ENCODE data around the gene ANKRD33B.
"Not testable (repeated sequence)": the region's sequence is repeated elsewhere in the genome, so short reads cannot be mapped to it uniquely, and the experiment has no call there.

Gene ANKRD33B

DNA sequence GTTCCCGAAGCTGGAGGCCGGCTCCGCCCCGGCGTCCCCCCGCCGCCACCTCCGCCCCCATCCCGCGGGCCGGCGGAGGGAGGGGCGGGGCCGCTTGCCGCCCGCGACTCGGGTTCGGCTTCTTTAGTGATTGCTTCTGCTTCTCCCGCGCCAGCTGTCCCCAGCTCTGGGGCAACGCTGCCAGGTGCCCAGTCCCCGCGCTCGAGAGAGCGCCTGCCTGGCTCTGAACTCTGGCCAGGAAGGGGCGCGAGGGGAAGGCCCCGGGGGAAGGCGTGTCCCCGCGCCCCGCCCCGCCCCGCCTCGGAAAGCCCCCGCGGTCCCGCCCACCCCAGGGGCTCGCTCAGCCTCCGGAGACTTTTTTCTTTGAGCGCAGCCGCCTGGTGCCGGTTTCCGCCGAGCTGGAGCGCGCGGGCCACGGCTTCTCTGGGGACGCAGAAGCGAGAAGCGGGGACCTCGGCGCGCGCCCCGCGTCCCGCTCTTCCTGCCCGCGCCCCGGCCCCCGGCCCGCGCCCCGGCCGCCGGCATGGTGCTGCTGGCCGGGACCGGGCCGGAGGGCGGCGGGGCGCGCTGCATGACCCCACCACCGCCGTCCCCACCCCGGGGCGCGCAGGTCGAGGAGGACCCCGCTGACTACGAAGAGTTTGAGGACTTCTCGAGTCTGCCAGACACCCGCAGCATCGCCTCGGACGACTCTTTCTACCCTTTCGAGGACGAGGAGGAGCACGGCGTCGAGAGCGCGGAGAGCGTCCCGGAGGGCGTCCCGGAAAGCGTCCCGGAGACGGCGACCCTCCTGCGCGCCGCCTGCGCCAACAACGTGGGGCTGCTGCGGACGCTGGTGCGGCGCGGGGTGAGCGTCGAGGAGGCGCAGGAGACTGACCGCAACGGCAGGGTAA is at the start of gene ANKRD33B:
Gene ANKRD33B (plus strand): TSS at position 126 of the 893 bp plus-strand sequence. CDS start 398 bp downstream, at position 524.
- Histone ChIP-seq H3K36me3 (ENCODE audit: insufficient read depth, low read length) (no peaks in the 10 kb centered on the region), H3K9me3 (ENCODE audit: control insufficient read depth, insufficient read depth, low read length) (no peaks in the 10 kb centered on the region), H3K9ac (ENCODE audit: low read depth, low read length) (peak within 1 kb of the TSS; percentile 72), H3K4me1 (ENCODE audit: insufficient read depth, low read length) (peaks cover 17% of the 10 kb centered on the region; the same call in 1 of the 2 replicates)

DNA sequence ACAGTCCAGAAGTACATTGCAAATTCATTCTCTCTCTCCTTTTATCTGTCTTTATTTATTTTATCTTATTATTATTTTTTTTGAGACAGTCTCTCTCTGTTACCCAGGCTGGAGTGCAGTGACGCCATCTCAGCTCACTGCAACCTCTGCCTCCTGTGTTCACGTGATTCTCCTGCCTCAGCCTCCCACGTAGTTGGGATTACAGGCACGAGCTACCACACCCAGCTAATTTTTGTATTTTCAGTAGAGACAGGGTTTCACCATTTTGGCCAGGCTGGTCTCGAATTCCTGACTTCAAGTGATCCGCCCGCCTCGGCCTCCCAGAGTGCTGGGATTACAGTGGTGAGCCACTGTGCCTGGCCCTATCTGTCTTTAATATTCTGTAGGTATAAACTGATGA is 49.3 kb upstream of the ANKRD33B start:
- not testable (repeated sequence) for H3K9ac ChIP-seq (ENCODE audit: low read depth, low read length); H3K9me3 ChIP-seq (ENCODE audit: control insufficient read depth, insufficient read depth, low read length); H3K36me3 ChIP-seq (ENCODE audit: insufficient read depth, low read length)
- peaks cover 11% of the 10 kb centered on the region for H3K4me1 ChIP-seq (ENCODE audit: insufficient read depth, low read length)

- H3K4me1 ChIP-seq (ENCODE audit: insufficient read depth, low read length), result peaks cover 11% of the 10 kb centered on the region
- H3K9ac ChIP-seq (ENCODE audit: low read depth, low read length), result no peak overlapping the region
- H3K9me3 ChIP-seq (ENCODE audit: control insufficient read depth, insufficient read depth, low read length), result no peaks in the 10 kb centered on the region
- H3K36me3 ChIP-seq (ENCODE audit: insufficient read depth, low read length), result no peaks in the 10 kb centered on the region
Measured at GRCh38 chr5:10515492-10515891, 48.4 kb upstream of the ANKRD33B start.

DNA sequence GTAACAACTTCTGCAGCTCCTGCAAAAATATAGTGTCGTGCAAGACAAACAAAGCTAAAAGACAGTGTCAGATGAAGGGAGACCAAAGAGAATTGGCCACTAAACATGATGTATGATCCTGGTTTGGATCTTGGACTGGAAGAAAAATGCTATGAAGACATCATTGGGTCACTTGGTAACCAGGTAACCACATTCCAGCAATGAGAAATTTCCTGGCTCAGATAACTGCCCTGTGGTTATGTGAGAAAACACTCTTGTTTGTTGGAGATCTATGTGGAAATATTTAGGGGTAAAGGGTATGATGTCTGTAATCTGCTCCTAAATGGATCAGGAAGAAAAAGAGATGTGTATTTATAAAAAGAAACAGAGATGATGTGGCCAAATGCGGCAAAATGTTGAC is 45.5 kb upstream of the ANKRD33B start:
- Histone ChIP-seq H3K4me1 (ENCODE audit: insufficient read depth, low read length) (peaks cover 11% of the 10 kb centered on the region), H3K36me3 (ENCODE audit: insufficient read depth, low read length) (no peaks in the 10 kb centered on the region), H3K9me3 (ENCODE audit: control insufficient read depth, insufficient read depth, low read length) (peaks cover 7% of the 10 kb centered on the region), H3K9ac (ENCODE audit: low read depth, low read length) (no peak overlapping the region)

- H3K36me3 ChIP-seq (ENCODE audit: insufficient read depth, low read length), result no peaks in the 10 kb centered on the region
- peaks cover 10% of the 10 kb centered on the region for H3K9me3 ChIP-seq (ENCODE audit: control insufficient read depth, insufficient read depth, low read length)
- peaks cover 4% of the 10 kb centered on the region; the same call in 1 of the 2 replicates for H3K4me1 ChIP-seq (ENCODE audit: insufficient read depth, low read length)
- H3K9ac ChIP-seq (ENCODE audit: low read depth, low read length), result no peak overlapping the region
Measured at GRCh38 chr5:10519729-10520128, 44.1 kb upstream of the ANKRD33B start.

DNA sequence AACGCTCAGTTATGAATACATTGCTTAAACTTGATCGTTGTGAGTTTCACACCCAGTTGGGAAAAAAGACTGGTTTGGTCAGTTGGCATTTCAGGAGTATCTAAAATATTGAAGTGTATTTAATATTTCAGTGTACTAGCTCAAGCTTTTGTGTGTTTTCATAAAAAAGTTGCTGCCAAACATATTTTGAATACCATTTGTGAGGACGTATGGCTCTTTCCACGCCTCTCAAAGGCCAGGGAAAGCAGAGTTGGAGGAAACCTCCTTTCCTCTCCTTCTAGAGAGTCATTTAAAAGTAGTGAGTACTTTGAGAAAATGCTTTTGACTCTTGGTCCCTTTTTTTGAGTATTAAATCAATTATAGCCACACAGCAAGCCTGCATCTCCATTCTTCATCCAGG is 43.2 kb upstream of the ANKRD33B start:
- Histone ChIP-seq H3K9ac (ENCODE audit: low read depth, low read length) (no peak overlapping the region), H3K9me3 (ENCODE audit: control insufficient read depth, insufficient read depth, low read length) (peaks cover 10% of the 10 kb centered on the region), H3K36me3 (ENCODE audit: insufficient read depth, low read length) (no peaks in the 10 kb centered on the region), H3K4me1 (ENCODE audit: insufficient read depth, low read length) (peaks cover 13% of the 10 kb centered on the region; the same call in 1 of the 2 replicates)

GRCh38 chr5:10521466-10522223 is 42.2 kb upstream of the ANKRD33B start:
- Histone ChIP-seq H3K36me3 (ENCODE audit: insufficient read depth, low read length) (no peaks in the 10 kb centered on the region), H3K4me1 (ENCODE audit: insufficient read depth, low read length) (peaks cover 13% of the 10 kb centered on the region; the same call in 1 of the 2 replicates), H3K9me3 (ENCODE audit: control insufficient read depth, insufficient read depth, low read length) (peaks cover 10% of the 10 kb centered on the region), H3K9ac (ENCODE audit: low read depth, low read length) (no peak overlapping the region)

DNA sequence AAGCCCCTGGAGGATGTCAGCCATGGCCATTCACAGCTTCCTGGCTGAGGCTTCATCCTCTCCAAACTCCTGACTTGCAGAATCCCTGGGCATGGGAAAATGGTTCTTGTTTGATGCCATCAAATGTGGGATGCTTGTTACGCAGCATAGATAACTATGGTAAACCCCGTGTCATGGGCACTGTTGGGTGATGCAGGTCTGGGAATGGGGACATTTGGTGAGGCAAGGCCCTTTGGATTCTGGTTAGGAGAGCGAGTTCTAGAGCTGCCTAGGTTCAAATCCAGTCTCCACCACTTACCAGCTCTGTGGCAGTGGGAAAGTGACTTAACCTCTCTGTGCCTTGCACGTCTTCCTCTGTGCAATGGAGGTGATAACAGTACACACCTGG is 41.7 kb upstream of the ANKRD33B start:
- Histone ChIP-seq H3K9me3 (ENCODE audit: control insufficient read depth, insufficient read depth, low read length) (peaks cover 10% of the 10 kb centered on the region), H3K36me3 (ENCODE audit: insufficient read depth, low read length) (no peaks in the 10 kb centered on the region), H3K9ac (ENCODE audit: low read depth, low read length) (no peak overlapping the region), H3K4me1 (ENCODE audit: insufficient read depth, low read length) (peaks cover 14% of the 10 kb centered on the region; the same call in 1 of the 2 replicates)

- no peak overlapping the region for H3K9ac ChIP-seq (ENCODE audit: low read depth, low read length)
Measured at GRCh38 chr5:10524376-10525123, 39.3 kb upstream of the ANKRD33B start.

GRCh38 chr5:10525124-10525495 is 38.8 kb upstream of the ANKRD33B start:
- H3K9me3 ChIP-seq (ENCODE audit: control insufficient read depth, insufficient read depth, low read length), result peaks cover 10% of the 10 kb centered on the region
- peaks cover 23% of the 10 kb centered on the region; the same call in 1 of the 2 replicates for H3K4me1 ChIP-seq (ENCODE audit: insufficient read depth, low read length)
- H3K9ac ChIP-seq (ENCODE audit: low read depth, low read length), result no peak overlapping the region
- H3K36me3 ChIP-seq (ENCODE audit: insufficient read depth, low read length), result no peaks in the 10 kb centered on the region

More at GRCh38 chr5:10524376-10525123, 39.3 kb upstream of the ANKRD33B start:
- no peaks in the 10 kb centered on the region for H3K36me3 ChIP-seq (ENCODE audit: insufficient read depth, low read length)
- peaks cover 10% of the 10 kb centered on the region for H3K9me3 ChIP-seq (ENCODE audit: control insufficient read depth, insufficient read depth, low read length)
- peaks cover 23% of the 10 kb centered on the region; the same call in 1 of the 2 replicates for H3K4me1 ChIP-seq (ENCODE audit: insufficient read depth, low read length)

GRCh38 chr5:10527281-10527950 is 36.5 kb upstream of the ANKRD33B start:
- H3K9me3 ChIP-seq (ENCODE audit: control insufficient read depth, insufficient read depth, low read length), result peaks cover 8% of the 10 kb centered on the region
- H3K4me1 ChIP-seq (ENCODE audit: insufficient read depth, low read length), result peaks cover 23% of the 10 kb centered on the region; the same call in 1 of the 2 replicates
- H3K36me3 ChIP-seq (ENCODE audit: insufficient read depth, low read length), result no peaks in the 10 kb centered on the region
- no peak overlapping the region for H3K9ac ChIP-seq (ENCODE audit: low read depth, low read length)

DNA sequence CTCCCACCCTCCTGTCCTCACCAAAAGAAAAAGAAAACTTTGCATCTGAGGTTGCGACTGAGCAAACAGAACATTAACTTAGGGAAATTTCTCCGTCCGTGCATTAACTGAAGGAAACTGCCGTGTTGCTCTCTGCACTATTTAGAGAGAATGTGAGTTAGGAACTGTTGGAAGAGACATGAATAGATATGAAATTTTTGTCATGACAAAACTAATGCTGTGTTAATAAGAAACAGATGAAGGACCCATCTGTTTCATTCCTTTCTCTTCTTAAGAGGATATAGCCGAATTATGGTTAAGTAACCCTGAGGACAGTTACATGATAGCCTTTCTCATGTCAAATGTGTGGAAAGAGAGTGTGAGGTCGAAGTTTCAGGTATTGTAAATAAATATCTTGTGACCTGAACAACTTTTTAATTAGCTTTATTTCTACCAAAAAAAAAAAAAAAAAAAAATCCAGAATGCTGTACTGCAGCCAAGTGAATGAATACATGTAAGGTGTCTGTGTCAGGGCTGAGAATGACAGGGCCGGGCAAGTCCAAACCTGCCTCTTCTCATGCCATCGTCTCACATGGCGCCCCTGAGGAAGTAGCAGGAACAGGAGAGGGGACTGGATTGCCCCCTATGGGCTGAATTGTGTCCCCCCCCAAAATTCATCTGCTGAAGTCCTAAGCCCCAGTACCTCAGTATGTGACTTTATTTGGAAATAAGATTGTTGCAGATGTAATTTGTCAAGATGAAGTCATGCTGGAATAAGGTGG is 35.6 kb upstream of the ANKRD33B start:
- peaks cover 3% of the 10 kb centered on the region; the same call in 1 of the 2 replicates for H3K9me3 ChIP-seq (ENCODE audit: control insufficient read depth, insufficient read depth, low read length)
- no peak overlapping the region for H3K9ac ChIP-seq (ENCODE audit: low read depth, low read length)
- H3K4me1 ChIP-seq (ENCODE audit: insufficient read depth, low read length), result peaks cover 23% of the 10 kb centered on the region; the same call in 1 of the 2 replicates
- no peaks in the 10 kb centered on the region for H3K36me3 ChIP-seq (ENCODE audit: insufficient read depth, low read length)

GRCh38 chr5:10528827-10529226 is 35.0 kb upstream of the ANKRD33B start:
- Histone ChIP-seq H3K36me3 (ENCODE audit: insufficient read depth, low read length) (no peaks in the 10 kb centered on the region), H3K9me3 (ENCODE audit: control insufficient read depth, insufficient read depth, low read length) (no peaks in the 10 kb centered on the region), H3K4me1 (ENCODE audit: insufficient read depth, low read length) (peaks cover 23% of the 10 kb centered on the region; the same call in 1 of the 2 replicates), H3K9ac (ENCODE audit: low read depth, low read length) (no peak overlapping the region)

Measured in ES-I3 (cell line).